Fibroblast of villous mesenchyme (primary cell): ENCODE measurements around the gene RIPK4. TPM values are rescaled to one million over a fixed set of nuclear protein-coding genes. Genes with fewer than 3 reads are reported as not detected.

Experiments
- DNase-seq: peaks from one replicate; pipeline ENCODE4 v3.0.0-alpha.2; 2010; ENCODE audit warnings: low read depth
- H3K4me3 ChIP-seq: 2 replicates; pipeline ENCODE4 v1.5.1; 2011; ENCODE audit warnings: low read depth, mild to moderate bottlenecking, low read length
- total RNA-seq: library from RNA; depleted of rRNA; stranded (reverse); fragments of >200 nt; gene quantifications from 2 replicates; pipeline ENCODE4 v1.2.3, GENCODE V29; 2012
- TF ChIP-seq, protein P1 (sequence below): IDR thresholded peaks from 2 replicates; pipeline ENCODE4 v1.5.1; 2012; ENCODE audit warnings: low read depth, mild to moderate bottlenecking, low read length; ENCODE audit not compliant: insufficient read depth

RIPK4 gene
- total RNA-seq, 1 donor = not detected

DNA sequence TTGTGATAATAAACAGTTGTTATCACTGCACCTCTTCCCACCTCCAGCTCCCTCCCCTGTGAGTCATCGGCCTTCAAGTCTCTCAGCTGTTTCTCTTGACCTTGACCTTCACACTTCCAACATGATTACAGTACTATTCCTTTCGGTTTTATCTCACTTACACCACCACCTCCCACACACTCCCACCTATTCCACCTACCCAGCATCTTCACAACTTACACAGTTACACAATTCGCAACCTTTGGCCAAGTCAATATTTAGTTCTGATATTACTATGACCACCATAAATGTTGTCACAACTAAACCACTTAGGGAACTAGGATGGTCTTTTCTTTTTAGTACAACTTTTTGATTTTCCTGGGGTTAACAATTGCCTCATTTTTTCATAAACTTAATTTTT is 60.2 kb downstream of the RIPK4 start:
- TF ChIP-seq, protein P1, sequence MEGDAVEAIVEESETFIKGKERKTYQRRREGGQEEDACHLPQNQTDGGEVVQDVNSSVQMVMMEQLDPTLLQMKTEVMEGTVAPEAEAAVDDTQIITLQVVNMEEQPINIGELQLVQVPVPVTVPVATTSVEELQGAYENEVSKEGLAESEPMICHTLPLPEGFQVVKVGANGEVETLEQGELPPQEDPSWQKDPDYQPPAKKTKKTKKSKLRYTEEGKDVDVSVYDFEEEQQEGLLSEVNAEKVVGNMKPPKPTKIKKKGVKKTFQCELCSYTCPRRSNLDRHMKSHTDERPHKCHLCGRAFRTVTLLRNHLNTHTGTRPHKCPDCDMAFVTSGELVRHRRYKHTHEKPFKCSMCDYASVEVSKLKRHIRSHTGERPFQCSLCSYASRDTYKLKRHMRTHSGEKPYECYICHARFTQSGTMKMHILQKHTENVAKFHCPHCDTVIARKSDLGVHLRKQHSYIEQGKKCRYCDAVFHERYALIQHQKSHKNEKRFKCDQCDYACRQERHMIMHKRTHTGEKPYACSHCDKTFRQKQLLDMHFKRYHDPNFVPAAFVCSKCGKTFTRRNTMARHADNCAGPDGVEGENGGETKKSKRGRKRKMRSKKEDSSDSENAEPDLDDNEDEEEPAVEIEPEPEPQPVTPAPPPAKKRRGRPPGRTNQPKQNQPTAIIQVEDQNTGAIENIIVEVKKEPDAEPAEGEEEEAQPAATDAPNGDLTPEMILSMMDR = no peak

DNA sequence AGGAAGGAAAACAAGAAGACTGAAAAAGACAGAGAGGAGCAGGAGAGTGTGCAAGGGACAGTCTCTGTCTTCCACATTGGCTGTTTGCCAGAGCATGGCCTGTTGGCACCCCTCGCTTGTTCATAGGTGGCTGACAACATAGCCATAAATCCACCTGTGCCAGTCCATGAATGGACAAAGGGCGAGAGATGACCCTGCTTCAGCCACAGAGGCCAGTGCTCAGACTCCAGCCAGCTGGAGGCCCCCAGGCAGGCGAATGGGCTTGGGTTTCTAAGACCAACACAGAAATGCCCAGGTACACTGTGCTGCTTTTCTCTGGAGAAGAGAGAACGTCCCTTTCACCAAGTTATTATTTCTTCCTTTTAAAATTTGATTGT is 60.6 kb downstream of the RIPK4 start:
- H3K4me3 ChIP-seq = no peak overlapping the region
- DNase-seq = no peak
- TF ChIP-seq, protein P1 = no peak

More for the DNA sequence above, 60.2 kb downstream of the RIPK4 start:
- DNase-seq = peak; percentile 45
- H3K4me3 ChIP-seq = no peak overlapping the region

GRCh38 chr21:41705546-41706262 is 61.1 kb downstream of the RIPK4 start:
- no peak overlapping the region for H3K4me3 ChIP-seq
- DNase-seq = no peak
- TF ChIP-seq, protein P1 = no peak

- TF ChIP-seq, protein P1 = no peak
- DNase-seq = no peak
- no peak overlapping the region for H3K4me3 ChIP-seq
Measured at GRCh38 chr21:41703857-41704501, 62.9 kb downstream of the RIPK4 start.

GRCh38 chr21:41701749-41702148 is 65.1 kb downstream of the RIPK4 start:
- DNase-seq = no peak
- H3K4me3 ChIP-seq = no peak overlapping the region
- TF ChIP-seq, protein P1 = no peak

- H3K4me3 ChIP-seq = no peak overlapping the region
- DNase-seq = no peak
- TF ChIP-seq, protein P1 = no peak
Measured at GRCh38 chr21:41699311-41699710, 67.5 kb downstream of the RIPK4 start.
